Measurements from ENCODE around the gene NRXN2.

GRCh38 chr11:64642871-64643255 lies 80.1 kb downstream of the NRXN2 start:
- TF ChIP-seq POLR2A (IDR thresholded peaks at IDR 0.05) (no peak), CTCF (IDR thresholded peaks at IDR 0.05) (no peak)

Data from heart left ventricle (tissue), 13 donors.